Left lung (tissue), 10 donors: ENCODE data around the gene AUTS2. TPM values are rescaled to one million over a fixed set of nuclear protein-coding genes. Genes with fewer than 3 reads are reported as not detected.

Experiments used
- ATAC-seq: fragments of 200-7000 bp; cut with Tn5 transposase; one replicate; pipeline ENCODE4 v1.9.1; 2020; ENCODE audit warnings: moderate library complexity
- DNase-seq, 4 donors: peaks; one replicate each; pipeline ENCODE4 v3.0.0-alpha.2; 2013 to 2020
- H3K27ac ChIP-seq, 2 donors: fragments of 200-600 bp; sonication (generic) in 1 of 2; one replicate each; pipeline versions ENCODE4 v1.5.0 to v1.8.0; 2020 to 2021
- H3K27me3 ChIP-seq, 2 donors: fragments of 200-600 bp; sonication (generic) in 1 of 2; one replicate each; pipeline versions ENCODE4 v1.5.0 to v1.8.0; 2020 to 2021
- H3K36me3 ChIP-seq, 2 donors: fragments of 200-600 bp; sonication (generic) in 1 of 2; one replicate each; pipeline versions ENCODE4 v1.5.0 to v1.8.0; 2020 to 2021
- H3K4me1 ChIP-seq, 2 donors: fragments of 200-600 bp; one replicate each; pipeline ENCODE4 v1.8.0; 2021
- H3K4me3 ChIP-seq, 2 donors: fragments of 200-600 bp; sonication (generic) in 1 of 2; one replicate each; pipeline versions ENCODE4 v1.5.0 to v1.8.0; 2020 to 2021; ENCODE audit warnings: mild to moderate bottlenecking in 1 of 2
- H3K9me3 ChIP-seq, 2 donors: fragments of 200-600 bp; sonication (generic) in 1 of 2; one replicate each; pipeline versions ENCODE4 v1.5.0 to v1.8.0; 2020 to 2021
- intact Hi-C, 2 donors: fragments of 100-400 bp; cut with DNase I; formaldehyde crosslinking; loops; one replicate each; pipeline versions ENCODE4 v1.11.2 to v1.14.2; 2022
- polyA plus RNA-seq, 6 donors: library from polyadenylated mRNA; unstranded; fragments of 120-200 nt; gene quantifications; one replicate each; pipeline ENCODE4 v1.2.1, GENCODE V29; 2013; ENCODE audit not compliant: insufficient read length in 6 of 6
- total RNA-seq, 2 donors: library from RNA; stranded (reverse); fragmentation: NEBNext Ultra II Directional; extraction: Animal tissue kit (Norgen Biotek cat#: 25700); gene quantifications; one replicate each; pipeline ENCODE4 v1.2.1, GENCODE V29; 2021
- TF ChIP-seq, protein P1 (sequence below), 2 donors: fragments of 200-600 bp; sonication (generic) in 1 of 2; IDR thresholded peaks; one replicate each; pipeline versions ENCODE4 v1.5.0 to v1.8.0; 2021; ENCODE audit warnings: antibody characterized with exemption in 2 of 2
- donor health status: DM: no; HTN: yes; CAD: no.
- donor health status: DM: no; HTN: no; CAD: no.

AUTS2 gene
- total and polyA plus RNA-seq, 8 donors = 40.4 to 119 (median 103) TPM

DNA sequence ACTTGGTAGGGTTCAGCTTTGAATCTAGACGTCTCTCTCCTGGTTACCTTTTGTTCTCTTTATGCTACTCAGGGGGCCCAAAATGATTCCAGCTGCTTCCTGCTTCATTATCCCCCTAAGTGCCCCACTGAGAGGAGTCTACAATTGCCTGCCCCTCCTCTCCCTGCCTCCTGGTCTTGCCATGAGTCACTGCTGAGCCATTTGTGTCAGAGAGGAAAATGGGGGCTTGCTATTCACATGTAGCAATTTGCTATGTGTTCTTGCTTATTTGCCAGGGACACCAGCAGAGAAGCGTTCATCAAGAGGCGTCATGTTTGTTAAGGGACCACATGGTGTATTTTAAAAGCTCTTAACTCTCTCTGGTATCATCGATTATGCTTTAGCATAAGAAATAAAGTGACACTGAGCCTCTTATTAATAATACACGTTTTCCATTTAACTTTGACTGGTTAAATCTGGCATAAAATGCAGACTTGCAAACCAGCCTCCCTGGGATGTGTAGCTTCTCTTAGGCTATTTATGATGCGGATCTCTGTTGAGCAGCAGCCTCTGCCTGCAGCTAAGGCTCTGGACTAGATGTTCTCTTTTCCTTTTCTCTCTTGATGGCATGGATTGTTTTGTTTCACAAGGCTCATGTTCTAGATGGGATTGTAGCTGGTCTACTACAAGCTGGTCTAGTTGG is 239.3 kb downstream of the AUTS2 start:
- TF ChIP-seq, protein P1, sequence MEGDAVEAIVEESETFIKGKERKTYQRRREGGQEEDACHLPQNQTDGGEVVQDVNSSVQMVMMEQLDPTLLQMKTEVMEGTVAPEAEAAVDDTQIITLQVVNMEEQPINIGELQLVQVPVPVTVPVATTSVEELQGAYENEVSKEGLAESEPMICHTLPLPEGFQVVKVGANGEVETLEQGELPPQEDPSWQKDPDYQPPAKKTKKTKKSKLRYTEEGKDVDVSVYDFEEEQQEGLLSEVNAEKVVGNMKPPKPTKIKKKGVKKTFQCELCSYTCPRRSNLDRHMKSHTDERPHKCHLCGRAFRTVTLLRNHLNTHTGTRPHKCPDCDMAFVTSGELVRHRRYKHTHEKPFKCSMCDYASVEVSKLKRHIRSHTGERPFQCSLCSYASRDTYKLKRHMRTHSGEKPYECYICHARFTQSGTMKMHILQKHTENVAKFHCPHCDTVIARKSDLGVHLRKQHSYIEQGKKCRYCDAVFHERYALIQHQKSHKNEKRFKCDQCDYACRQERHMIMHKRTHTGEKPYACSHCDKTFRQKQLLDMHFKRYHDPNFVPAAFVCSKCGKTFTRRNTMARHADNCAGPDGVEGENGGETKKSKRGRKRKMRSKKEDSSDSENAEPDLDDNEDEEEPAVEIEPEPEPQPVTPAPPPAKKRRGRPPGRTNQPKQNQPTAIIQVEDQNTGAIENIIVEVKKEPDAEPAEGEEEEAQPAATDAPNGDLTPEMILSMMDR (IDR thresholded peaks at IDR 0.05) = no peak
- Histone ChIP-seq H3K4me1 (no peaks in the 10 kb centered on the region), H3K27ac (no peak overlapping the region), H3K27me3 (no peaks in the 10 kb centered on the region), H3K4me3 (no peak overlapping the region), H3K36me3 (no peaks in the 10 kb centered on the region), H3K9me3 (no peaks in the 10 kb centered on the region)
- no peak for ATAC-seq
- intact Hi-C loops = no loop called here
- DNase-seq = no peak

GRCh38 chr7:69839782-69840181 is 241.5 kb downstream of the AUTS2 start:
- intact Hi-C loops = no loop called here
- H3K36me3 ChIP-seq = no peaks in the 10 kb centered on the region
- no peaks in the 10 kb centered on the region for H3K4me1 ChIP-seq
- H3K27ac ChIP-seq = no peak overlapping the region
- no peak for DNase-seq
- H3K4me3 ChIP-seq = no peak overlapping the region
- TF ChIP-seq, protein P1 (IDR thresholded peaks at IDR 0.05) = no peak
- no peaks in the 10 kb centered on the region for H3K27me3 ChIP-seq
- no peaks in the 10 kb centered on the region for H3K9me3 ChIP-seq
- no peak for ATAC-seq

DNA sequence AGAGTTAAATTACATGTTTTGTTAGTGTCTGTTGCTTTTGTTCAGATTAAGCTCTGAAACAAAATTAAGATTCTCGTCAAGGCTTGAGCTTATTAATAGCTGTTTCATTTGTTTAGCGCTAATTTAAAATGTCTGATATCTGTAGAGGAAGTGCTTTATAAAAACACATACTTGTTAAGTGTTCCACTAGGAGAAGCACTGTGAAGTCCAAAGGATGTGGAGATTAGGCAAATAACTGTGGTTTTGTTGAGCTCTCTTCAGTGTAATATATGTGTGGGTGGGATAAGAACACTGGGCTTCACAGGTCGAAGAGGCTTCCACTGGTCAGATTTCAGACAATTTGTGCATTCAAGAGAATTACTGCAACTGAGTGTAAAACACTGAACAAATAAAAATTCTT is 242.0 kb downstream of the AUTS2 start:
- Histone ChIP-seq H3K27me3 (no peaks in the 10 kb centered on the region), H3K4me1 (no peaks in the 10 kb centered on the region), H3K27ac (no peak overlapping the region), H3K9me3 (no peaks in the 10 kb centered on the region), H3K36me3 (no peaks in the 10 kb centered on the region), H3K4me3 (no peak overlapping the region)
- TF ChIP-seq, protein P1 (IDR thresholded peaks at IDR 0.05) = no peak
- DNase-seq = no peak
- intact Hi-C loops = no loop called here
- ATAC-seq = peak; percentile 45

GRCh38 chr7:69843653-69844052 is 245.4 kb downstream of the AUTS2 start:
- no peaks in the 10 kb centered on the region for H3K36me3 ChIP-seq
- no peak overlapping the region for H3K27ac ChIP-seq
- no peaks in the 10 kb centered on the region for H3K4me1 ChIP-seq
- H3K27me3 ChIP-seq = no peaks in the 10 kb centered on the region
- ATAC-seq (no peak), DNase-seq (no peak)
- intact Hi-C loops = no loop called here
- no peak overlapping the region for H3K4me3 ChIP-seq
- TF ChIP-seq, protein P1 (IDR thresholded peaks at IDR 0.05) = no peak
- no peaks in the 10 kb centered on the region for H3K9me3 ChIP-seq

DNA sequence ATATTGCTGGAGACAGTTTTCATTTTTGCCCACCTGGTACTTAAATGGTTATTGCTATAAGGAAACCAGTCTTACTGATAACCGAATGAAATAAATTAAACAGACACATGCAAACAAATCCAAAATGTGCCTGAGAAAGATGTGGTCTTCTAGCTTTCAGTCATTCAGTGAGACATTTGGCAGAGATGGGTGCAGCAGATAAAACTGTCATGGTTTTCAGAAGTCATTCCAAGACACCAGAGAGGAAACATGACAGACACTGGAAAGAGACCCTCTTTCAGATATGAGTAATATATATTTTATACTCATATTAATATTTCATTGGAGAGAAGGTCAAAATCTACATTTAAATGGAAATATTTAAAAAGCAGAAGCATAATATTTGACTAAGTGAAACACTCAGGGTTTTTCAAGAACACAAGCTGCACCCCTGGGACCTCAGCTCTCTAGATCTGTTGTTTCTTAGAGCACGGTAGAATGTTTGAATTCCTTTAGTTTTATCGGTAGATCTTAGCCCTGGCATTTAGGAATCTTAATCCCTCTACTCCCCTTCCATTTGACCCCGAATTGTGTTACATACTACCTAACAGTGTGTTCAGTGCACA is 246.1 kb downstream of the AUTS2 start:
- TF ChIP-seq, protein P1 (IDR thresholded peaks at IDR 0.05) = no peak
- Histone ChIP-seq H3K4me1 (no peaks in the 10 kb centered on the region), H3K36me3 (no peaks in the 10 kb centered on the region), H3K4me3 (no peak overlapping the region), H3K9me3 (no peaks in the 10 kb centered on the region), H3K27ac (no peak overlapping the region), H3K27me3 (no peaks in the 10 kb centered on the region)
- intact Hi-C loops = no loop called here
- no peak for ATAC-seq
- no peak for DNase-seq
